Activated CD4-positive, alpha-beta T cell treated with anti-CD3 and anti-CD28 coated beads, Interleukin-2, amount 50 U/mL, for 1 hour (primary cell): ENCODE data around the gene GPN1.
"Not testable (repeated sequence)": the region's sequence is repeated elsewhere in the genome, so short reads cannot be mapped to it uniquely, and the experiment has no call there.

Experiments
- DNase-seq: peaks from one replicate; pipeline ENCODE4 v3.0.0-alpha.2; 2020

GPN1 gene

DNA sequence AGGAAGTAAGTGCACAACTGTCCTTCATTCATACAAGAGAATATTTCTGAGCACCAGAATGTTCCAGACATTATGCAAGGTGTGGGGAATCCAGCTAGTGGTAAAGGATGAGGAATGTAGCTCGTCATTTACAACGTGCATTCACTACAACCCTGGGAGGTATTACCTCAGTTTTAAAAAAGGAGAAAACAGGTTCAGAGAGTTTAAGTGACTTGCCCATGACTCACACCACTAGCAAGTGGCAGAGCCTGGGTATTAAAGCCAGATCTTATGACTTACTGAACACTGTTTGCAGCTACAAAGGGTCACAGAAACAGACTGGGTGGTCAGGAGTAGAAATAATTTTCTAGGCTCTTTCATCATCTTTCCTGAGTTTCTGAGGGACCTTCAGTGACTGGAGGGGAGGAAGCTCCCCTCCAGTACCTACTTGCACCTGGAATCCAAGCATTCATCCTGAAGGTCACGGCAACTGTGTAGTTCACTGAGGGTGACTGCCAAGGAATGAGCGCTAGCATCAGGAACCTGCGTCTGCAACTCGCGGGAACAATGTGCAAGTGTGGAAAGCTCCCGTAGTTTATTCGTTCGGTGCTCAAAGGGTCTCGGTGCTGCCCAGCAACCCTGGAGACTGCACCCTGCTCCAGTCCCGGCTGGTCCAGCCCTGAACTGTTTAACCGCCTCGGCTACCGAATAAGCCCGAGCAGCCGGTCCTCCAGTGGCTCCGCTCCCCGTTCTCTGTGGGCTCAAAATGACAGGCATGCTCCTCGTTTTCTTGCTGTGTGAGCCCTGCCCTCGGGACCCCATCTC, 685 bp upstream of the GPN1 start:
- no peak for DNase-seq

GRCh38 chr2:27630257-27630656, 1.4 kb downstream of the GPN1 start:
- DNase-seq: not testable (repeated sequence)

- no peak for DNase-seq
Measured at GRCh38 chr2:27634291-27634690, 5.4 kb downstream of the GPN1 start.

DNA sequence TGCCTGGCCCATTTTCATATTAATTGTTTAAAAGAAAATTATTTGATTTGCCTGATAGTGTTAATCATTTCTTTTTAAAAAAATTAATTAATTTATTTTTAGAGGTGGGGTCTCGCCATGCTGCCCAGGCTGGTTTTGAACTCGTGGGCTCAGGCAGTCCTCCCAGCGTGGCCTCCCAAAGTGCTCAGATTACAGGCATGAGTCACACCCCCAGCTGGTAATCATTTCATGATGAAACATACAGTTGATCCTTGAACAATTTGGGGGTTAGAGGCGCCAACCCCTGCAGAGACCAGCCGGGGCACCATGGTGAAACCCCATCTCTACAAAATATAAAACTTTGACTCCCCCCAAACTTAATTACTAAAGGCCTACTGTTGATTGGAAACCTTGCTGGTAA, 7.9 kb downstream of the GPN1 start:
- no peak for DNase-seq

- no peak for DNase-seq
Measured at GRCh38 chr2:27638037-27638637, 9.3 kb downstream of the GPN1 start.

- DNase-seq: no peak
Measured at GRCh38 chr2:27638709-27639108, 9.9 kb downstream of the GPN1 start.

DNA sequence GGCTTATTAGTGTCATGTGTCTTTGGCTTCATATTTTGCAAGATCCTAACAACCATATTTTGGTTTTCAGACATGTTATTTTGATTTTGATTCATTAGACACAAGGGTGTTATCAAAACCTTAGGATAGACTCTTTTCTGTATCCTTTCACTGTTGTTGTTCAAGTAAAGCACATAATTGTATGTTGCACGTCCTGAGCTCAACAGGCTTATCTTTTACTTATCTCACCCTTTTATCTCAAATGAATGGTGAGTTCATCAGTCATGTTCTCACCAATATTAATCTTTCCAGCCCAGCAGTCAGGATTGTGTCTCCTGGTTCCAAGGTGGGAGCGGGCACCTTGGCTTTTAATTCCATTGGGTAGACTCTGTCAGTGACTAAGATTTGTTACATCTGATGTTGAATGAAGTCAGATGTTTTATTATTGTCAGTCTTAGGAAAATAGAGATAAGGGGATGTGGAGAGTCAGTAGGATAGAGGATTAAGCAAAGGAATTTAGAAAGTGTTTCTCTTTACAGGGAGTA, 11.9 kb downstream of the GPN1 start:
- DNase-seq: no peak

- no peak for DNase-seq
Measured at GRCh38 chr2:27645197-27645596, 16.3 kb downstream of the GPN1 start.

GRCh38 chr2:27647289-27647688, 18.4 kb downstream of the GPN1 start:
- no peak for DNase-seq

GRCh38 chr2:27647737-27648136, 18.9 kb downstream of the GPN1 start:
- DNase-seq: no peak

DNA sequence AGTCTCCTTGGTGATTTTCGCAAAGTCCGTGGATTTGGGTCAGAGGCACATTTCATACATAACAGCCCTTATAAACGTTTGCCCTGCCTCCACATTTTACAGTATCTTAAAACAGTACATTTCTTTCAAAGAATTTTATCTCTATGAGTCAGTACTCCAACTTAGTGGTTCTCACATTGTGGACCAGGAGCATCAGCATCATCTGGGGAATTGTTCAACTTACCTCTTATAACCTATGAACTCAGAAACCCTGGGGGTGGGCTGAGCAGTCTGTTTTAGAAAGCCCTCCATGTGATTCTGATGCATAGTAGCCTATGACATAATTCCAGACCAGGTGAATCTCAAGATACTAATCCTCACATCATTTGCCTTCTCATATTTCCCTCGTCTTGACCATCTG, 22.2 kb downstream of the GPN1 start:
- DNase-seq: no peak

GRCh38 chr2:27652341-27652740, 23.5 kb downstream of the GPN1 start:
- no peak for DNase-seq

- DNase-seq: no peak
Measured at GRCh38 chr2:27652790-27653189, 23.9 kb downstream of the GPN1 start.

DNA sequence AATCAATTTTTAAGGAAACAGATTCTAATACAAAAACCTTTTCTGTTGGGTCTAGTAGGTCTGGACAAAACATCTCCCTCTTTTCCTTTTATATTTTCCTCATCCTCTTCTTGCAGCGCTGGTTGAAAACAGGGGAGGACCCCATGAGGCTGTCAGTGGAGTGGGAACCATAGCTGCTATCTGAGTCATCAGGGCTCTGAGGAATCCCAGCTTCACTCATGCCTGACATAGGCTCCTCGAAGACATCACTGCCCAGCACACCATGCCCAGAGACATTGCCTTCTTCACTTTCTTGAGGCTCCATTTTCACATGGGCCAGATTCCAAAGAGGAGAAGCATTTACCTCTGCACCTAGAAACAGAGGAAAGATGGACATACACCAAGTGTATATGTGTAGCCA, 24.5 kb downstream of the GPN1 start:
- DNase-seq: no peak

GRCh38 chr2:27655155-27655951, 26.5 kb downstream of the GPN1 start:
- DNase-seq: no peak

DNA sequence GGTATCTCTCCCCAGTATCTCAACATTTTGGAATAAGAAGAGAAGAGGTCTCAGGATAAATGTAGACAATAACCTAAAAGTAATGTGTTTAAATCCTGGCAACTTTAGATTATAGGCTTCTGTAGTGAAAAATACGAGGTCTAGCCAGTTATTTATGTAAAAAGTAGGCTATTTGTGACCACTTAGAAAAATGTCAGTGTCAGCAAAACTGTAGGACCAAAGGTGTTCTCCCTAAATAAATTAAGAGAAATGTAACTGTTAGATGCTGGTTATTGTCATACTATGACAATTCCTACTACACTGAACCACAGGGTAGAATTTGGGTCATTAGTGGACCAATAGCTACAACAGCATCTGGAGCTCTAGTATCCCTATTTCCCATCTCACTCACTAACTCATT, 32.5 kb downstream of the GPN1 start:
- no peak for DNase-seq

DNA sequence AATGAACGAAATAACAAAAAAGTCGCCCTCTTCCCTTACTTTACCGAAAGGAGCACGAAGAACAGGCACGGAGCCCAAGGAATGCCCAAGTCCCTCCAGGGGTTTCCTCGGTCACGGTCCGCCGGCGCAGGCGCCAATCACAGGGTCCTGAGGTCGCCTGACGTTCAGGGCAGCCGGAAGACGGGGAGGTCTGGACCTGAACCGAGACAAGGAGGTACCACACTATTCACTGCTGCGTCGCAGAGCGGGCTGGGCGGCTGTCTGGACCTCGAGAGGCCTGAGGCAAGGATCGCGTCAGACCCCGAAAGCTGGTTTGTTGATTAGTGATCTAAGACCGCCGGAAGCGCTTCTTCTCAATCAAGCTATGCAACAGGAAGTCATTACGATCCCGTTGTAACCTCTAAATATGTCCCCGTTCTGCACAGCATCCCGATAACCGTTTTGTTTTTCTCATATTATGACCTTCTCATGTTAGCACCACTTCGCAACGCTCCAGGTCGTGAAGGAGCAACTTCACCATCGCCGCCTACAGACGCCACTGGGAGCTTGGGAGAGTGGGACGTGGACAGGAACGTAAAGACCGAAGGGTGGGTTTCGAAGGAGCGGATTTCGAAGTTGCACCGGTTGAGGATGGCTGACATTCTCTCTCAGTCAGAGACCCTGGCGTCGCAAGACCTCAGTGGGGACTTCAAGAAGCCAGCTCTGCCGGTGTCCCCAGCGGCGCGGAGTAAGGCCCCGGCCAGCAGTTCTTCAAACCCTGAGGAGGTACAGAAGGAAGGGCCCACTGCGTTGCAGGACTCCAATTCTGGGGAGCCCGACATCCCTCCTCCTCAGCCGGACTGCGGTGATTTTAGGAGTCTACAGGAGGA, 34.7 kb downstream of the GPN1 start, which contains the start of the genes SLC4A1AP and SUPT7L:
Gene SLC4A1AP (plus strand): TSS at position 605 of the 869 bp plus-strand sequence. CDS start 26 bp downstream, at position 631.
Gene SUPT7L (minus strand): TSS at position 330 of the 869 bp plus-strand sequence. CDS start 1,422 bp downstream, outside the sequence.
- peak; percentile 70 for DNase-seq

GRCh38 chr2:27664154-27664574, 35.3 kb downstream of the GPN1 start:
- DNase-seq: no peak

DNA sequence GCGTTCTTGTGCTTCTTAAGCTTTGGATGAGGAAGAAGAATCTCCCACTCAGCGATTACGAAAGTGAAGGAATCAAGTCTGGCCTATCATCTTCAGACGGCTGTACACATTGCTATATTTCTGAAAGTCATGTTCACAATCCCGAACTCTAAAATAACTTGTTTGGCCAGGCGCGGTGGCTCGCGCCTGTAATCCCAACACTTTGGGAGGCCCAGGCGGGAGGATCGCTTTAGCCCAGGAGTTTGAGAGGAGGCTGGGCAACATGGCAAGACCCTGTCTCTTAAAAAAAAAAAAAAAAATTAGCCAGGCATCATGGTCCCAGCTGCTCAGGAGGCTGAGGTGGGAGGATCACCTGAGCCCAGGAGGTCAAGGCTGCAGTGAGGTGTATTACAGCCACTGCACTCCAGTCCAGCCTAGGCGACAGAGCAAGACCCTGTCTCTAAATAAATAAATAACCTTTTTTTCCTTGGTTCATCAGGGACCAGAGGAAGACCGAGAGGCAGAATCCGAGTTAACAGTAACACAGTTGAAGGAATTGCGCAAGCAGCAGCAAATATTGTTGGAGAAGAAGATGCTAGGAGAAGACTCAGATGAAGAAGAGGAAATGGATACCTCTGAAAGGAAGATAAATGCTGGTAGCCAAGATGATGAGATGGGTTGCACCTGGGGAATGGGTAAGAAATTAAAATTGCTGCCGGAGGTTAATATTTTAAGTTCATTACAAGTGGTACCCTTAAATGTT, 35.9 kb downstream of the GPN1 start:
- no peak for DNase-seq

DNA sequence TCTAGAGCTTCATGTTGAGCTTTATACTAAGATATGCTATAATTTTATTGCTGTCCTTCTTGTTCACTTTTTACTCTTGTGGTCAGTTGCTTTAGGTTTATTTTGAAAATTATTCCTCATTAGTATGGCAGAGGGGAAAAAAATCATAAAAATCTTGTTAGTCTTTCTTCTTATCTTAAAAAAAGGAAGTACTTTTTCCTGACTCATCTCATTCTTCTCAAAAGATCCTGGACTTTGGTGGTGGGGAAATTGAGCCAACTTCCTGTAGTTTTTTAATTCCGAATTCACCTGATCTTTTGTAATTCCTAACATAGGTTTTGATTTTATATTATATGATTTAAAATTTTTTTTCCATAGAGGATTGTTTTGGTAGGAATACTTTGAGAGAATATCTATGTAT, 38.6 kb downstream of the GPN1 start:
- no peak for DNase-seq

DNA sequence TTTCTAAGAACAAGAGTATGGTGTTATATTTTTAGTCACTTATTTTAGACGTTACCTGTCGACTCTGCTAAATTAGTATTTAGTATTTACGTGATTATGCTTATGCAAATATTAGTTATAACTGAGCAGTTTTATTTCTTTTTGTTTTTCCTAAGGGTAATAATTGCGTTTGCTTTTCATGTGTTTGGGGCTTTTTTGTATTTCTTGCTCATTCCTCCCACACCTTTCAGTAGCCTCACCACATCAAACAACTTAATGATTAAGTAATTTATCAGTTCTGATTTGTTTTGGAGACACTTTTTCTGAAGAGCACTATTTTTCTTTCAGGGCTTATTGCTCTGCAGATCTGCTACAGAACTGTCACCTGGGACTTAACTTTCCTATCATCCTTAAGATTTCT, 42.4 kb downstream of the GPN1 start:
- no peak for DNase-seq
